ENCODE measurements around the gene KAT8.
"Not testable (repeated sequence)": the region's sequence is repeated elsewhere in the genome, so short reads cannot be mapped to it uniquely, and the experiment has no call there.

The KAT8 gene

DNA sequence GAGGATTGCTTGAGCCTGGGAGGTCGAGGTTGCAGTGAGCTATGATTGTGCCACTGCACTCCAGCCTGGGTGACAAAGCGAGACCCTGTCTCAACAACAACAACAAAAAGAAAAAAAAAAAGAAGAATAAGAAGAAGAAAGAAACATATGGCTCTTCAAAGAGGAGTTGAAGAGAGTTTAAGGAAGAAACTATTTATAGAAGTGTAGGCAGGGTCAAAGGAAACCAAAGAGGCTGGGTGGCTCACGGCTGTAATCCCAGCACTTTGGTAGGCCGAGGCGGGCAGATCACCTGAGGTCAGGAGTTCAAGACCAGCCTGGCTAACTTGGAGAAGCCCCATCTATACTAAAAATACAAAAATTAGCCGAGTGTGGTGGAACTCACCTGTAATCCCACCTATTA, 33.5 kb downstream of the KAT8 start:
- not testable (repeated sequence) for DNase-seq

DNA sequence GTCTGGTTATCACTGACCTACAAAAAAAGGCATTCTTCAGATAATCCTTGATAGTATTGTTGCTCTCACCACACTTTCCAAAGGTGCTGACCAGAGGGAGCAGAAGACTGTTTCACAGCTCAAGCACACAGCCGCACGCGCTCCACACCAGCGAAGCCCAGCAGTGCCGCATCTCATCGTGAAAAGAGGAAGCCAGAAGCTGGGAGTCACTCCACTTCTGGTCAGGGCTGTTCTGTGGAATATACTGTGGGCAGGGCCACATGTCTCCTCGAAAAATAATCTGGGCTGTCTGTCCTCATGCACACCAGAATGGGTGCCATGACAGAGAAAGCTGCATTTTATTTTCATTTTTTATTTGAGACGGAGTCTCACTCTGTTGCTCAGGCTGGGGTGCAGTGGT, 39.7 kb downstream of the KAT8 start:
- DNase-seq = no peak

DNA sequence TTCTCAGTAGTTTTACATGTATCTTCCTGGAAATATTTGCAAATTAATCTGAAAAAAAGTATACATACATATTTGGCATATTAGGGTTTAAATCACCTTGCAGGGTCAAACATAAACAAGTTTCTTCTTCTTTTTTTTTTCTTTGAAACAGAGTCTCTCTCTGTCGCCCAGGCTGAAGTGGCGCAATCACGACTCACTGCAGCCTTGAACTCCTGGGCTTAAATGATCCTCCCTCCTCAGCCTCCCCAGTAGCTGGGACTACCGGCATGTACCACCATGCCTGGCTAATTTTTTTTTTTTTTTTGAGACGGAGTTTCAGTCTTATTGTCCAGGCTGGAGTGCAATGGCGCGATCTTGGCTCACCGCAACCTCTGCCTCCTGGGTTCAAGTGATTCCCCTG, 49.9 kb downstream of the KAT8 start:
- no peak for DNase-seq

- DNase-seq = no peak
These were observed 51.4 kb downstream of the KAT8 start for GRCh38 chr16:31168848-31169247.

DNA sequence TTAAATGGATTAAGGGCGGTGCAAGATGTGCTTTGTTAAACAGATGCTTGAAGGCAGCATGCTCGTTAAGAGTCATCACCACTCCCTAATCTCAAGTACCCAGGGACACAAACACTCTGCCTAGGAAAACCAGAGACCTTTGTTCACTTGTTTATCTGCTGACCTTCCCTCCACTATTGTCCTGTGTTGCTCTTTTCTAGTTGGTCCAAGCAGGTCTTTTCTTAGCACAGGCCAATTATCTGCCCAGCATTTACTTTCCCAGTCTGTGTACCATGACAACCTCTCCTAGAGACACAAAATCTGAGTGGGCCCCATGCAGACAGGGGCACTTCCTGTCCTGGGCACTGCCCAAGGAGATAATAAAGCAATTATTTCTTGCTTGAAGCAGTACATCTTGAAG, 52.6 kb downstream of the KAT8 start:
- peak; percentile 63 for DNase-seq

DNA sequence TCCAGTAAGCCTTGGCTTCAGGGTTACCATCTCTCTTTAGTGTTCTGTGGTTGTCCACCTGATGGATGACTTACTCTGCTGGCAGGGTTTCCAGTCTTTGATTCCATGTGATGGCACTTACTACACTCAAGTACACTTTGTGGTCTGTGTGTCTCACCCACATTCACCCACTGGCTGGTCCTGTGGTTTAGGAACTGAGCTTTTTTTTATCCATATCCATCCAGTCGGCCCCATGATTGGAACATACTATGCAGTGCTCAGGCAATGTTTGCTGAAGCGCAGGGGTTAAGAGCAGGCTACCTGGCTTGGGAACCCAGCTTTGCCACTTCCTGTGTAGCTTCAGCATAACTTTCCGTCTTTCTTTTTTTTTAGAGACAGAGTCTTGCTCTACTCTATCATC, 59.7 kb downstream of the KAT8 start:
- no peak for DNase-seq

DNA sequence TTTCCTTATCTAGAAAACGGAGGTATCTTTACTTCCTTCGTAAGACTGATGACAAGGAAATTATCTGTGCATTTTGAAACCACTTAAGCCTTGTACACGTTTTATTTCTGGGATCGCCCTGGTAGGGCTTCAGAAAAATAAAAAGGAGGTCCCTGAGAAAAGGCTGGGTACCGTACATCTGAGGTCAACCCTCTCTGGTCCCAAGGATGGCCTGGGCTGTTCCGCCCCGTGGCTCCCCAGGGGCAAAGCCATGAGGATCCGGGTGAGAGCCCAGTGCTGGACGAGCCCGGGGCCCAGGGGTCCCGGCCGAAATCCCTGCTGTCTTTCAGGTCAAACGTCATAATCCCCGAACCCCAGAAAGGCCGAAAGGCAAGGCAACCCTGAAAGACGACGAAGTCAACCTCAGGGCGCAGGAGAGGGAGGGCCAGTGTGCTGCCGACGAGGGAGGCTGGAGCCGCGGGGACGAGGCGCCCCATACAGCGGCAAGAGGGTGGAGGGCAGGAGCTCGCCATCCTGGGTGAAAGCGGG, 61.8 kb downstream of the KAT8 start:
- DNase-seq = no peak

DNA sequence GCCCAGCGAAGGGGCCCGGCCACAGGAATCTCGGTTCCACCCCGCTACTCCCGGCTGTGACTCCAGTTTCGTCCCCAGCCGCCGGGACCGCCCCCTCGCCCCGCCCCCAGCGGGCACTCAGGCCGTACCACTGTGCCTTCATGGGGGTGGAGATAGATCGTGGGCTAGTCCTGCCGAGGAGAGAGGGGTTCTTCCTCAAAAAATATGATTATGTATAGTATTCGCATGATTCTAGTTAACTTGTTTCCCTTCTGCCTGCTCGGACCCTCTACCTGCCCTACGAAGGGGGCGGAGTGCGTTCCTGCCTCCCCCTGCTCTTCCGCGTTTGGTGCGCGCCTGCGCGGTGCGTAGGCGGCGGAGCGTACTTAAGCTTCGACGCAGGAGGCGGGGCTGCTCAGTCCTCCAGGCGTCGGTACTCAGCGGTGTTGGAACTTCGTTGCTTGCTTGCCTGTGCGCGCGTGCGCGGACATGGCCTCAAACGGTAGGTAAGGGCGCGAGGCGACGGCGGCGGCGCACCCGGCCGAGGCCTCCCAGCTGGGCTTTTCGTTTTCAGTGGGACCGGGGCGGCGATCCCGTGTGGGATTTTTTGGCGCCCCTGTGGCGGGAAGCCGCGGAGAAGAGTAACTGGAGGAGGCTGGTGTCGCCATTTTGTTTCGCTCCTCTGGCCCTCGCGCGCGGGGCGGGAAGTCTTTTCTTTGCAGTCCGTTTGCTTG, 62.4 kb downstream of the KAT8 start, which contains the start of gene FUS:
FUS (plus strand) TSS at position 393 of the 713 bp plus-strand sequence; CDS start at position 469, 76 bp downstream.
- peak; percentile 89 for DNase-seq

Measured in COR-L47 (cell line).